PFSK-1 (cell line): ENCODE data around the gene HNRNPC.

Experiments used
- FOXP2 ChIP-seq: optimal IDR thresholded peaks from 2 replicates; pipeline ENCODE3; 2011; ENCODE audit warnings: borderline replicate concordance, control low read depth, inconsistent platforms; ENCODE audit not compliant: insufficient read depth; ENCODE audit errors: extremely low read length, extremely low read depth
- POLR2AphosphoS5 ChIP-seq: IDR thresholded peaks from 2 replicates; pipeline ENCODE4 v1.6.1; 2012; ENCODE audit warnings: low read depth, mild to moderate bottlenecking, control low read depth, low read length, moderate library complexity
- TF ChIP-seq, protein P1 (sequence below), 2 experiments: IDR thresholded peaks; 2 replicates each; pipeline versions ENCODE4 v1.6.1 to v1.8.0; 2011 to 2012; ENCODE audit warnings: low read depth in 2 of 2, low read length in 2 of 2, control low read depth in 1 of 2, inconsistent platforms in 1 of 2, mild to moderate bottlenecking in 1 of 2, moderate library complexity in 1 of 2; ENCODE audit not compliant: insufficient read depth in 1 of 2

- no peak for TF ChIP-seq FOXP2
- TF ChIP-seq, protein P1, sequence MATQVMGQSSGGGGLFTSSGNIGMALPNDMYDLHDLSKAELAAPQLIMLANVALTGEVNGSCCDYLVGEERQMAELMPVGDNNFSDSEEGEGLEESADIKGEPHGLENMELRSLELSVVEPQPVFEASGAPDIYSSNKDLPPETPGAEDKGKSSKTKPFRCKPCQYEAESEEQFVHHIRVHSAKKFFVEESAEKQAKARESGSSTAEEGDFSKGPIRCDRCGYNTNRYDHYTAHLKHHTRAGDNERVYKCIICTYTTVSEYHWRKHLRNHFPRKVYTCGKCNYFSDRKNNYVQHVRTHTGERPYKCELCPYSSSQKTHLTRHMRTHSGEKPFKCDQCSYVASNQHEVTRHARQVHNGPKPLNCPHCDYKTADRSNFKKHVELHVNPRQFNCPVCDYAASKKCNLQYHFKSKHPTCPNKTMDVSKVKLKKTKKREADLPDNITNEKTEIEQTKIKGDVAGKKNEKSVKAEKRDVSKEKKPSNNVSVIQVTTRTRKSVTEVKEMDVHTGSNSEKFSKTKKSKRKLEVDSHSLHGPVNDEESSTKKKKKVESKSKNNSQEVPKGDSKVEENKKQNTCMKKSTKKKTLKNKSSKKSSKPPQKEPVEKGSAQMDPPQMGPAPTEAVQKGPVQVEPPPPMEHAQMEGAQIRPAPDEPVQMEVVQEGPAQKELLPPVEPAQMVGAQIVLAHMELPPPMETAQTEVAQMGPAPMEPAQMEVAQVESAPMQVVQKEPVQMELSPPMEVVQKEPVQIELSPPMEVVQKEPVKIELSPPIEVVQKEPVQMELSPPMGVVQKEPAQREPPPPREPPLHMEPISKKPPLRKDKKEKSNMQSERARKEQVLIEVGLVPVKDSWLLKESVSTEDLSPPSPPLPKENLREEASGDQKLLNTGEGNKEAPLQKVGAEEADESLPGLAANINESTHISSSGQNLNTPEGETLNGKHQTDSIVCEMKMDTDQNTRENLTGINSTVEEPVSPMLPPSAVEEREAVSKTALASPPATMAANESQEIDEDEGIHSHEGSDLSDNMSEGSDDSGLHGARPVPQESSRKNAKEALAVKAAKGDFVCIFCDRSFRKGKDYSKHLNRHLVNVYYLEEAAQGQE (IDR thresholded peaks at IDR 0.05; ENCODE audit: insufficient read depth in 1 of 2, low read depth in 2 of 2, low read length in 2 of 2) = no peak
- no peak; the same call in 1 of the 2 replicates for TF ChIP-seq POLR2AphosphoS5
Measured at GRCh38 chr14:21241218-21241819, 27.9 kb downstream of the HNRNPC start.
